ENCODE data around the gene GABRB1.

DNA sequence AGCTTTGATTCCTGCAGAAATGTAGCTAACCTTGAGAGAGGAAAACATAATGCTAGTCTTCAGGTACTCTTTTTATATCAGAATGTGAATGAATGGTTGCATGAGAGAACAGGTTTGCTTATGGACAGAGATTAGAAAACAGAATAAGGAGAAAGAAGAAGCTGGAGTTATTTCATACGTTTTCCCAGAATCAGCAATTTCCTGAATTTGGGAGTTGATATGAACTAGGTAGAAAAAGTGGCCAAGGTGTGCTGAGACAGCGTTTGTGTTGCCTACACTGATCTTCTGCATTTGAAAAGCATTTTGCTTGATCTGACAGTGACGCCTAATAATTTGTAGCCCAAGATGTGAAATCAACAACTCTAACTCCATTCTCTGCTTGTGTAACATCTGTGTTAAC, 12.5 kb downstream of the GABRB1 start:
- TF ChIP-seq POLR2A (IDR thresholded peaks at IDR 0.05) = no peak
- TF ChIP-seq, protein P1, sequence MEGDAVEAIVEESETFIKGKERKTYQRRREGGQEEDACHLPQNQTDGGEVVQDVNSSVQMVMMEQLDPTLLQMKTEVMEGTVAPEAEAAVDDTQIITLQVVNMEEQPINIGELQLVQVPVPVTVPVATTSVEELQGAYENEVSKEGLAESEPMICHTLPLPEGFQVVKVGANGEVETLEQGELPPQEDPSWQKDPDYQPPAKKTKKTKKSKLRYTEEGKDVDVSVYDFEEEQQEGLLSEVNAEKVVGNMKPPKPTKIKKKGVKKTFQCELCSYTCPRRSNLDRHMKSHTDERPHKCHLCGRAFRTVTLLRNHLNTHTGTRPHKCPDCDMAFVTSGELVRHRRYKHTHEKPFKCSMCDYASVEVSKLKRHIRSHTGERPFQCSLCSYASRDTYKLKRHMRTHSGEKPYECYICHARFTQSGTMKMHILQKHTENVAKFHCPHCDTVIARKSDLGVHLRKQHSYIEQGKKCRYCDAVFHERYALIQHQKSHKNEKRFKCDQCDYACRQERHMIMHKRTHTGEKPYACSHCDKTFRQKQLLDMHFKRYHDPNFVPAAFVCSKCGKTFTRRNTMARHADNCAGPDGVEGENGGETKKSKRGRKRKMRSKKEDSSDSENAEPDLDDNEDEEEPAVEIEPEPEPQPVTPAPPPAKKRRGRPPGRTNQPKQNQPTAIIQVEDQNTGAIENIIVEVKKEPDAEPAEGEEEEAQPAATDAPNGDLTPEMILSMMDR (IDR thresholded peaks at IDR 0.05) = no peak

Measured in vagina (tissue), 2 donors.